K562 (cell line): ENCODE data around the gene AKR1D1. TPM values are rescaled to one million over a fixed set of nuclear protein-coding genes. Genes with fewer than 3 reads are reported as not detected.
A peak's percentile ranks its signal among the peaks of the same experiment; 100 is the strongest.

Experiments
- ATAC-seq: fragments of 200-7000 bp; cut with Tn5 transposase; 3 replicates; pipeline ENCODE4 v1.9.1; 2020; ENCODE audit warnings: moderate library complexity
- BruUV-seq: library from RNA; stranded (reverse); fragments of 400-500 nt; replicated peaks from 2 replicates; lab custom pipeline; 2021; lab: Mats Ljungman, UMichigan
- CTCF ChIA-PET: fragments of 300-600 bp; formaldehyde crosslinking; extraction: SDS; loops from one replicate; lab custom pipeline; 2021; ENCODE audit warnings: low intra/inter-chr PET ratio; lab: Yijun Ruan, JAX
- POLR2A ChIA-PET: fragments of 300-600, 350-650 bp; sonication (Branson Sonifier 250); formaldehyde crosslinking; extraction: SDS; loops from one replicate; lab custom pipeline; 2021; ENCODE audit warnings: antibody characterized with exemption, inconsistent platforms; lab: Yijun Ruan, JAX
- DNase-seq, 4 experiments: peaks; one replicate each; pipeline versions ENCODE4 v3.0.0 to v3.0.0-alpha.2; 2011 to 2018; ENCODE audit warnings: low spot score in 3 of 4, mixed read lengths in 3 of 4; ENCODE audit errors: extremely low read depth in 1 of 4
- FAIRE-seq: peaks from 2 replicates; lab custom pipeline; 2011; peaks lifted over from hg19 to GRCh38; lab: Jason Lieb, UNC
- H2AFZ ChIP-seq: 2 replicates; pipeline ENCODE4 v1.6.0; 2011; ENCODE audit warnings: low read depth, low read length, control low read depth, inconsistent platforms
- H3K27ac ChIP-seq: fragments of 200-600 bp; 3 replicates; pipeline ENCODE4 v1.8.0; 2011; ENCODE audit warnings: low read depth, mild to moderate bottlenecking, control low read depth, inconsistent platforms, low read length, moderate library complexity, mixed read lengths; ENCODE audit errors: extremely low read depth
- H3K27me3 ChIP-seq, 2 experiments: fragments of 300-600 bp in 1 of 2; 2 replicates in 1 of 2; 3 replicates in 1 of 2; pipeline versions ENCODE4 v1.6.0 to v1.8.0; 2011; ENCODE audit warnings: inconsistent platforms in 2 of 2, low read length in 2 of 2, mild to moderate bottlenecking in 1 of 2, mixed read lengths in 1 of 2, moderate library complexity in 1 of 2; ENCODE audit not compliant: control insufficient read depth in 2 of 2, insufficient read depth in 2 of 2
- H3K36me3 ChIP-seq: fragments of 300-600 bp; 3 replicates; pipeline ENCODE4 v1.8.0; 2011; ENCODE audit warnings: mild to moderate bottlenecking, low read length, inconsistent platforms; ENCODE audit not compliant: control insufficient read depth, insufficient read depth
- H3K4me1 ChIP-seq, 2 experiments: fragments of 200-600 bp in 1 of 2; replicated peaks in 1 of 2; 2 replicates in 1 of 2; 3 replicates in 1 of 2; pipeline versions ENCODE4 v1.5.1 to v1.8.0; 2011; ENCODE audit warnings: inconsistent platforms in 2 of 2, low read length in 2 of 2, mild to moderate bottlenecking in 1 of 2, mixed read lengths in 1 of 2, moderate library complexity in 1 of 2; ENCODE audit not compliant: control insufficient read depth in 2 of 2, insufficient read depth in 2 of 2
- H3K4me2 ChIP-seq: 2 replicates; pipeline ENCODE4 v1.6.1; 2011; ENCODE audit warnings: low read length, control low read depth, inconsistent platforms, mixed read lengths; ENCODE audit not compliant: insufficient read depth
- H3K4me3 ChIP-seq: fragments of 200-600 bp; sonication (generic), shearing (Covaris generic); 2 replicates; pipeline ENCODE4 v1.5.1; 2016; ENCODE audit warnings: control low read depth, inconsistent platforms
- H3K79me2 ChIP-seq: fragments of 200-600 bp; 3 replicates; pipeline ENCODE4 v1.8.0; 2011; ENCODE audit warnings: low read length, inconsistent platforms; ENCODE audit not compliant: control insufficient read depth, insufficient read depth
- H3K9ac ChIP-seq, 2 experiments: 2 replicates each; pipeline versions ENCODE4 v1.6.0 to v1.6.1; 2011; ENCODE audit warnings: low read depth in 2 of 2, low read length in 2 of 2, control low read depth in 1 of 2, inconsistent platforms in 1 of 2, mild to moderate bottlenecking in 1 of 2, mixed read lengths in 1 of 2; ENCODE audit not compliant: insufficient read depth in 1 of 2
- H3K9me1 ChIP-seq: one replicate; pipeline ENCODE4 v1.6.0; 2011; ENCODE audit warnings: inconsistent platforms, mild to moderate bottlenecking, low read length, moderate library complexity; ENCODE audit not compliant: control insufficient read depth, insufficient read depth
- H3K9me3 ChIP-seq: replicated peaks from 2 replicates; pipeline ENCODE4 v1.5.1; 2011; ENCODE audit warnings: low read depth, low read length, inconsistent platforms; ENCODE audit not compliant: control insufficient read depth, insufficient read depth
- H4K20me1 ChIP-seq: replicated peaks from 2 replicates; pipeline ENCODE4 v1.6.1; 2011; ENCODE audit warnings: low read length, inconsistent platforms, mixed read lengths; ENCODE audit not compliant: control insufficient read depth, insufficient read depth
- ATF3 ChIP-seq, 2 experiments: fragments of 450-650 bp in 1 of 2; sonication (generic) in 1 of 2; formaldehyde crosslinking in 1 of 2; IDR thresholded peaks in 1 of 2; conservative IDR thresholded peaks in 1 of 2; 2 replicates each; pipeline versions ENCODE4 v1.6.1 to v1.8.1; 2016 to 2023; ENCODE audit warnings: mild to moderate bottlenecking in 2 of 2, moderate library complexity in 2 of 2, inconsistent platforms in 1 of 2, missing genetic modification reagents in 1 of 2
- CTCF ChIP-seq, 3 experiments: IDR thresholded peaks in 2 of 3; conservative IDR thresholded peaks in 1 of 3; 2 replicates each; pipeline ENCODE4 v1.5.1; 2011 to 2012; ENCODE audit warnings: low read length in 3 of 3, mild to moderate bottlenecking in 3 of 3, control low read depth in 2 of 3, improper control_type of control experiment in 1 of 3, inconsistent platforms in 1 of 3, low read depth in 1 of 3, mixed read lengths in 1 of 3, moderate library complexity in 1 of 3; ENCODE audit not compliant: insufficient read depth in 2 of 3
- PHF21A ChIP-seq: fragments of 450-650 bp; IDR thresholded peaks from 2 replicates; pipeline ENCODE4 v1.6.1; 2017; ENCODE audit warnings: low read depth, borderline replicate concordance
- RAD21 ChIP-seq, 2 experiments: fragments of 250-450 bp in 1 of 2; fragments of 450-650 bp in 1 of 2; sonication (Bioruptor Pico) in 1 of 2; formaldehyde crosslinking in 1 of 2; IDR thresholded peaks in 1 of 2; conservative IDR thresholded peaks in 1 of 2; 2 replicates each; pipeline versions ENCODE4 v1.4.0 to v1.8.0; 2020 to 2022; ENCODE audit warnings: mild to moderate bottlenecking in 2 of 2, moderate library complexity in 1 of 2
- WGBS: fragments of 100-300 bp; shearing (Covaris generic); methylation state at CpG from one replicate; pipeline ENCODE4 v1.1.6; 2016; ENCODE audit warnings: low coverage, mixed read lengths; ENCODE audit not compliant: insufficient coverage; ENCODE audit errors: missing lambda C conversion rate; 5-methylcytosine and 5-hydroxymethylcytosine counted together
- in situ Hi-C: fragments of 300-500 bp; cut with MboI; formaldehyde crosslinking; loops from 4 replicates; pipeline ENCODE4 v1.15.0; 2018; ENCODE audit warnings: inconsistent platforms, mixed read lengths
- intact Hi-C: fragments of 100-400 bp; cut with micrococcal nuclease; formaldehyde crosslinking; loops from 2 replicates; pipeline ENCODE4 v1.14.2; 2022
- polyA plus RNA-seq, 8 experiments: library from polyadenylated mRNA; depleted of rRNA in 4 of 8; stranded (reverse) in 5 of 8; unstranded in 3 of 8; fragments of >200 nt; fragmentation: Nextera tagmentation in 2 of 8; fragmentation: Illumina TruSeq in 1 of 8; extraction: Ambion mirVana in 2 of 8; extraction: Trizol in 1 of 8; gene quantifications; 2 replicates each; pipeline versions ENCODE4 v1.2.1 to v1.2.3, GENCODE V29; 2011 to 2014; ENCODE audit warnings: inconsistent platforms in 1 of 8, missing spikeins in 1 of 8
- total RNA-seq, 7 experiments: library from RNA; depleted of rRNA in 6 of 7; stranded (reverse); fragments of >200 nt in 6 of 7; fragmentation: Illumina TruSeq in 2 of 7; extraction: Trizol in 2 of 7; gene quantifications; 2 replicates each; pipeline versions ENCODE4 v1.2.1 to v1.2.3, GENCODE V29; 2011 to 2021; ENCODE audit warnings: low replicate concordance in 1 of 7

Gene AKR1D1
- total and polyA plus RNA-seq, 9 of the 15 experiments (the other 6 are each of a cell fraction or from before 2014, with no cell fraction given), result not detected

GRCh38 chr7:138064856-138065357, 11.4 kb upstream of the AKR1D1 start:
- Histone ChIP-seq H3K79me2 (no peaks in the 10 kb centered on the region), H3K4me2 (no peak overlapping the region), H2AFZ (no peak overlapping the region), H3K9ac (no peak overlapping the region), H3K36me3 (no peaks in the 10 kb centered on the region), H3K27me3 (no peaks in the 10 kb centered on the region), H4K20me1 (no peaks in the 10 kb centered on the region), H3K4me1 (no peaks in the 10 kb centered on the region), H3K9me1 (no peaks in the 10 kb centered on the region), H3K27ac (no peak overlapping the region), H3K9me3 (no peaks in the 10 kb centered on the region), H3K4me3 (no peak overlapping the region)
- BruUV-seq, result no TSS peak
- ChIA-PET CTCF (no interaction called here), POLR2A (interaction anchor here (0.6 to 1.0 kb wide), 2 partner anchors 21 to 38 kb away, joined by 3 read pairs; no protein-coding TSS in a partner anchor)
- intact Hi-C loops, result no loop called here
- in situ Hi-C loops, result no loop called here
- ATAC-seq (no peak), FAIRE-seq (no peak), DNase-seq (no peak)
- TF ChIP-seq ATF3 (IDR thresholded peaks at IDR 0.05), result 0 out of 2 replicates have a peak, but pooled peaks have one; percentile 23
- no peak for TF ChIP-seq ATF3 (CRISPR knock-in tag; conservative IDR thresholded peaks at IDR 0.05)
- TF ChIP-seq CTCF (IDR thresholded peaks at IDR 0.05 in 2 of 3, conservative IDR thresholded peaks at IDR 0.05 in 1 of 3; ENCODE audit: insufficient read depth in 2 of 3, low read depth in 1 of 3, low read length in 3 of 3), result peak; percentile 5 to 23 (median 21); a peak in 1 of 6 replicates
- no peak for TF ChIP-seq PHF21A
- TF ChIP-seq RAD21 (CRISPR knock-in tag; conservative IDR thresholded peaks at IDR 0.05 in 1 of 2, IDR thresholded peaks at IDR 0.05 in 1 of 2), result peak in 1 of 2 experiments; percentile 16; a peak in 1 of 4 replicates
- 2% methylated on average over 5 of the region's 5 CpGs for WGBS
